HG03565 (cell line): ENCODE data around the gene PPP1R9B.

ENCODE experiments used
- ATAC-seq: cut with Tn5 transposase; IDR thresholded peaks from one replicate; pipeline ENCODE4 v1.9.1; 2021; ENCODE audit warnings: mild to moderate bottlenecking, moderate library complexity; ENCODE audit not compliant: unreplicated experiment

The PPP1R9B gene

GRCh38 chr17:50109785-50110184 lies 40.7 kb downstream of the PPP1R9B start:
- ATAC-seq = no peak

- ATAC-seq = no peak
Measured at GRCh38 chr17:50109207-50109606, 41.3 kb downstream of the PPP1R9B start.

GRCh38 chr17:50108556-50108955 lies 41.9 kb downstream of the PPP1R9B start:
- no peak for ATAC-seq

GRCh38 chr17:50107790-50108414 lies 42.6 kb downstream of the PPP1R9B start:
- no peak for ATAC-seq

GRCh38 chr17:50106393-50107131 lies 43.9 kb downstream of the PPP1R9B start:
- ATAC-seq = no peak

- no peak for ATAC-seq
Measured at GRCh38 chr17:50105811-50106210, 44.7 kb downstream of the PPP1R9B start.

GRCh38 chr17:50103941-50104340 lies 46.5 kb downstream of the PPP1R9B start:
- ATAC-seq = no peak

GRCh38 chr17:50103252-50103651 lies 47.2 kb downstream of the PPP1R9B start:
- no peak for ATAC-seq

GRCh38 chr17:50102164-50102991 lies 48.1 kb downstream of the PPP1R9B start:
- no peak for ATAC-seq

- no peak for ATAC-seq
Measured at GRCh38 chr17:50101346-50102163, 48.9 kb downstream of the PPP1R9B start.

- ATAC-seq = no peak
Measured at GRCh38 chr17:50100921-50101345, 49.5 kb downstream of the PPP1R9B start.

- ATAC-seq = no peak
Measured at GRCh38 chr17:50100480-50100883, 50.0 kb downstream of the PPP1R9B start.

GRCh38 chr17:50099003-50099402 lies 51.5 kb downstream of the PPP1R9B start:
- ATAC-seq = no peak

- ATAC-seq = no peak
Measured at GRCh38 chr17:50098583-50098982, 51.9 kb downstream of the PPP1R9B start.

- ATAC-seq = no peak
Measured at GRCh38 chr17:50097926-50098325, 52.6 kb downstream of the PPP1R9B start.

GRCh38 chr17:50097455-50097854 lies 53.0 kb downstream of the PPP1R9B start:
- no peak for ATAC-seq

GRCh38 chr17:50096758-50097157 lies 53.7 kb downstream of the PPP1R9B start:
- no peak for ATAC-seq

GRCh38 chr17:50096092-50096491 lies 54.4 kb downstream of the PPP1R9B start:
- ATAC-seq = no peak

- ATAC-seq = no peak
Measured at GRCh38 chr17:50095626-50096037, 54.8 kb downstream of the PPP1R9B start.

GRCh38 chr17:50094753-50095619 lies 55.5 kb downstream of the PPP1R9B start, which contains the start of gene PDK2:
Gene PDK2, plus strand, starts transcription at chr17:50095351. Its CDS starts 85 bp downstream, at chr17:50095436.
- ATAC-seq = peak; percentile 92
